ENCODE measurements around the gene NLGN1. TPM values are rescaled to one million over a fixed set of nuclear protein-coding genes. Genes with fewer than 3 reads are reported as not detected.

Gene NLGN1
- total and polyA plus RNA-seq, 4 experiments from 2014 or later, result not detected

DNA sequence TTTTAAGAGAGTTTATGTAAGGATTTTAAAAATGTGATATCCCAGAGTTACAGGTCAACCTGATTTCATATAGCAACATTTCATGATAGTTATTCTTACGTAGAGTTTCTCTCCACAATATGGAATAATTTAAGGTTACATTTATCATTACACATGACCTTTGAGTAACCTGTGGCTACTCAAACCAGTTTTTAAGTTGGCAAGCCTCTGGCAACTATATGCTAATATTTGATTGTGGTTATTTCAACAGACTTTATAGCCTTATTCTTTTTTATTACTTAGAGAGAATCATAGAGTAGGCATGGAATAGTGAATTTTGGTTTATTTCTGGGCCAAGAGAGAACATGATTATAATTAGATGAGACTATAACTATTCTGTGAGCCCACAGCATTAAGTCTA lies 504.9 kb downstream of the NLGN1 start:
- Histone ChIP-seq H3K36me3 (ENCODE audit: insufficient read depth, low read length) (no peaks in the 10 kb centered on the region), H3K27ac (ENCODE audit: low read depth, low read length) (no peak overlapping the region), H3K9me3 (ENCODE audit: control insufficient read depth in 1 of 2, low read length in 2 of 2) (no peaks in the 10 kb centered on the region), H3K4me1 (ENCODE audit: insufficient read depth, low read length) (no peaks in the 10 kb centered on the region), H3K27me3 (ENCODE audit: insufficient read depth, low read length) (no peaks in the 10 kb centered on the region), H3K4me3 (ENCODE audit: low read length in 2 of 2) (no peak overlapping the region)
- DNase-seq, result no peak
- no peak overlapping the region for H3K4me3 Mint-ChIP-seq
- H3K36me3 Mint-ChIP-seq, result no peaks in the 10 kb centered on the region
- CTCF ChIA-PET (ENCODE audit: partially characterized antibody), result no interaction called here
- POLR2A ChIA-PET (ENCODE audit: partially characterized antibody), result no interaction called here
- H3K27me3 Mint-ChIP-seq, result no peaks in the 10 kb centered on the region
- no peaks in the 10 kb centered on the region for H3K4me1 Mint-ChIP-seq
- H3K27ac Mint-ChIP-seq, result no peak overlapping the region
- H3K9me3 Mint-ChIP-seq, result peaks cover 0 to 6% (median 3%) of the 10 kb centered on the region in 8 donors
- intact Hi-C loops (cut with micrococcal nuclease), result no loop called here

- CTCF ChIA-PET (ENCODE audit: partially characterized antibody), result no interaction called here
- Mint-ChIP-seq H3K27ac (no peak overlapping the region), H3K9me3 (peaks cover 0 to 6% (median 3%) of the 10 kb centered on the region in 8 donors), H3K4me1 (no peaks in the 10 kb centered on the region), H3K27me3 (no peaks in the 10 kb centered on the region), H3K4me3 (no peak overlapping the region), H3K36me3 (no peaks in the 10 kb centered on the region)
- Histone ChIP-seq H3K36me3 (ENCODE audit: insufficient read depth, low read length) (no peaks in the 10 kb centered on the region), H3K27me3 (ENCODE audit: insufficient read depth, low read length) (no peaks in the 10 kb centered on the region), H3K27ac (ENCODE audit: low read depth, low read length) (no peak overlapping the region), H3K9me3 (ENCODE audit: control insufficient read depth in 1 of 2, low read length in 2 of 2) (no peaks in the 10 kb centered on the region), H3K4me3 (ENCODE audit: low read length in 2 of 2) (no peak overlapping the region), H3K4me1 (ENCODE audit: insufficient read depth, low read length) (no peaks in the 10 kb centered on the region)
- POLR2A ChIA-PET (ENCODE audit: partially characterized antibody), result no interaction called here
- DNase-seq, result no peak
- intact Hi-C loops (cut with micrococcal nuclease), result no loop called here
These were observed 505.3 kb downstream of the NLGN1 start for GRCh38 chr3:173902871-173903270.

DNA sequence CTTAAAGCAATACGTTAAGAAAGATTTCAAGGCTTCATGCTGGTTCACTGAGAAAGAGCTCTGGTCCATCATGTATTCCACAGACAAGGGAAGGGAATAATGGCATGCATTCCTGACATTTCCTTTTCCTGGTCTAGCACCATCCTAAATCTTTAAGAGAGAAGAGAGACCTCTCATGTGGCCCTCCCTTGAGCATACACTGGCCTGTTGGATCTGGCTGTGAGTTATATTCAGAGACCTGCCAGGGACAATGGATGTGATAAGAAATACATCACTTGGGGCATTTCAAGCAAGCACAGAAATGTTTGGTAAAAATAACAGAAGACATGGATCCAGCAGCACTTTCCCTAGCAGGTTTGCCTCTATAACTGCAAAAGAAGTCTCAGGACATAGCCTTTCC lies 507.8 kb downstream of the NLGN1 start:
- Mint-ChIP-seq H3K9me3 (peaks cover 0 to 9% (median 5%) of the 10 kb centered on the region in 8 donors), H3K4me3 (no peak overlapping the region), H3K27me3 (no peaks in the 10 kb centered on the region), H3K27ac (no peak overlapping the region), H3K4me1 (no peaks in the 10 kb centered on the region), H3K36me3 (no peaks in the 10 kb centered on the region)
- H3K4me3 ChIP-seq (ENCODE audit: low read length in 2 of 2), result no peak overlapping the region
- no peaks in the 10 kb centered on the region for H3K9me3 ChIP-seq (ENCODE audit: control insufficient read depth in 1 of 2, low read length in 2 of 2)
- H3K4me1 ChIP-seq (ENCODE audit: insufficient read depth, low read length), result no peaks in the 10 kb centered on the region
- H3K36me3 ChIP-seq (ENCODE audit: insufficient read depth, low read length), result no peaks in the 10 kb centered on the region
- intact Hi-C loops (cut with micrococcal nuclease), result no loop called here
- no peak for DNase-seq
- ChIA-PET POLR2A (ENCODE audit: partially characterized antibody) (no interaction called here), CTCF (ENCODE audit: partially characterized antibody) (no interaction called here)
- no peak overlapping the region for H3K27ac ChIP-seq (ENCODE audit: low read depth, low read length)
- no peaks in the 10 kb centered on the region for H3K27me3 ChIP-seq (ENCODE audit: insufficient read depth, low read length)

GRCh38 chr3:173911446-173911845 lies 513.9 kb downstream of the NLGN1 start:
- CTCF ChIA-PET (ENCODE audit: partially characterized antibody), result no interaction called here
- POLR2A ChIA-PET (ENCODE audit: partially characterized antibody), result no interaction called here
- intact Hi-C loops (cut with micrococcal nuclease), result no loop called here
- no peaks in the 10 kb centered on the region for H3K4me1 Mint-ChIP-seq
- Histone ChIP-seq H3K27ac (ENCODE audit: low read depth, low read length) (no peak overlapping the region), H3K9me3 (ENCODE audit: control insufficient read depth in 1 of 2, low read length in 2 of 2) (no peaks in the 10 kb centered on the region), H3K36me3 (ENCODE audit: insufficient read depth, low read length) (no peaks in the 10 kb centered on the region), H3K4me1 (ENCODE audit: insufficient read depth, low read length) (no peaks in the 10 kb centered on the region), H3K27me3 (ENCODE audit: insufficient read depth, low read length) (no peaks in the 10 kb centered on the region), H3K4me3 (ENCODE audit: low read length in 2 of 2) (no peak overlapping the region)
- H3K27ac Mint-ChIP-seq, result no peak overlapping the region
- no peaks in the 10 kb centered on the region for H3K36me3 Mint-ChIP-seq
- no peaks in the 10 kb centered on the region for H3K27me3 Mint-ChIP-seq
- DNase-seq, result no peak
- H3K4me3 Mint-ChIP-seq, result no peak overlapping the region
- peaks cover 0 to 8% (median 3%) of the 10 kb centered on the region in 8 donors for H3K9me3 Mint-ChIP-seq

DNA sequence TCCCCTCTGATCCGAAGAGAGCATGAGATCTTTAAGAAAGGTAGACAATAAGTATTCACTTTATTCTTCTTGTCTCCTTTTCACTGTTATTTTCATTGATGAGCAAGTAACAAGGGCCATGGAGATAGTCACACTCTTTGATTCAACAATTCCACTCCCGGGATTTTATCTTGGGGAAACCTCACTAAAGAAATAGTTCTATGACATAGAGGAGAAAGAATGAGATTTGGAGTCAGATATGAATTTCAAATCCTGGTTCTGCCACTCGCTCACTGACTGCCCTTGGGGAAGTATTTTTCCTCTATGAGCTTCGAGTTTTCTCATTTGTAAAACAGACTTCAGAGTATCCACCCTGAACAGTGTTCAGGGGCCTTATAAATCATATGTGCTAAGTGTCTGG lies 514.6 kb downstream of the NLGN1 start:
- ChIA-PET POLR2A (ENCODE audit: partially characterized antibody) (no interaction called here), CTCF (ENCODE audit: partially characterized antibody) (no interaction called here)
- no peak overlapping the region for H3K27ac ChIP-seq (ENCODE audit: low read depth, low read length)
- Mint-ChIP-seq H3K27me3 (no peaks in the 10 kb centered on the region), H3K4me1 (no peaks in the 10 kb centered on the region), H3K36me3 (no peaks in the 10 kb centered on the region), H3K4me3 (no peak overlapping the region), H3K9me3 (peaks cover 0 to 8% (median 3%) of the 10 kb centered on the region in 8 donors), H3K27ac (no peak overlapping the region)
- H3K36me3 ChIP-seq (ENCODE audit: insufficient read depth, low read length), result no peaks in the 10 kb centered on the region
- no peak overlapping the region for H3K4me3 ChIP-seq (ENCODE audit: low read length in 2 of 2)
- DNase-seq, result no peak
- H3K9me3 ChIP-seq (ENCODE audit: control insufficient read depth in 1 of 2, low read length in 2 of 2), result no peaks in the 10 kb centered on the region
- intact Hi-C loops (cut with micrococcal nuclease), result no loop called here
- no peaks in the 10 kb centered on the region for H3K27me3 ChIP-seq (ENCODE audit: insufficient read depth, low read length)
- H3K4me1 ChIP-seq (ENCODE audit: insufficient read depth, low read length), result no peaks in the 10 kb centered on the region

GRCh38 chr3:173913397-173913796 lies 515.9 kb downstream of the NLGN1 start:
- Histone ChIP-seq H3K27me3 (ENCODE audit: insufficient read depth, low read length) (no peaks in the 10 kb centered on the region), H3K9me3 (ENCODE audit: control insufficient read depth in 1 of 2, low read length in 2 of 2) (no peaks in the 10 kb centered on the region), H3K4me3 (ENCODE audit: low read length in 2 of 2) (no peak overlapping the region), H3K36me3 (ENCODE audit: insufficient read depth, low read length) (no peaks in the 10 kb centered on the region), H3K4me1 (ENCODE audit: insufficient read depth, low read length) (no peaks in the 10 kb centered on the region), H3K27ac (ENCODE audit: low read depth, low read length) (no peak overlapping the region)
- Mint-ChIP-seq H3K4me3 (no peak overlapping the region), H3K36me3 (no peaks in the 10 kb centered on the region), H3K27ac (no peak overlapping the region), H3K9me3 (peaks cover 0 to 8% (median 3%) of the 10 kb centered on the region in 8 donors), H3K27me3 (no peaks in the 10 kb centered on the region), H3K4me1 (no peaks in the 10 kb centered on the region)
- POLR2A ChIA-PET (ENCODE audit: partially characterized antibody), result no interaction called here
- CTCF ChIA-PET (ENCODE audit: partially characterized antibody), result no interaction called here
- intact Hi-C loops (cut with micrococcal nuclease), result no loop called here
- no peak for DNase-seq

- Histone ChIP-seq H3K4me1 (ENCODE audit: insufficient read depth, low read length) (no peaks in the 10 kb centered on the region), H3K4me3 (ENCODE audit: low read length in 2 of 2) (no peak overlapping the region), H3K27me3 (ENCODE audit: insufficient read depth, low read length) (no peaks in the 10 kb centered on the region), H3K9me3 (ENCODE audit: control insufficient read depth in 1 of 2, low read length in 2 of 2) (no peaks in the 10 kb centered on the region), H3K36me3 (ENCODE audit: insufficient read depth, low read length) (no peaks in the 10 kb centered on the region), H3K27ac (ENCODE audit: low read depth, low read length) (no peak overlapping the region)
- DNase-seq, result no peak
- H3K27me3 Mint-ChIP-seq, result no peaks in the 10 kb centered on the region
- intact Hi-C loops (cut with micrococcal nuclease), result no loop called here
- peaks cover 0 to 8% (median 4%) of the 10 kb centered on the region in 8 donors for H3K9me3 Mint-ChIP-seq
- ChIA-PET POLR2A (ENCODE audit: partially characterized antibody) (no interaction called here), CTCF (ENCODE audit: partially characterized antibody) (no interaction called here)
- H3K4me3 Mint-ChIP-seq, result no peak overlapping the region
- H3K4me1 Mint-ChIP-seq, result no peaks in the 10 kb centered on the region
- H3K36me3 Mint-ChIP-seq, result no peaks in the 10 kb centered on the region
- H3K27ac Mint-ChIP-seq, result no peak overlapping the region
These were observed 516.5 kb downstream of the NLGN1 start for GRCh38 chr3:173913974-173914421.

DNA sequence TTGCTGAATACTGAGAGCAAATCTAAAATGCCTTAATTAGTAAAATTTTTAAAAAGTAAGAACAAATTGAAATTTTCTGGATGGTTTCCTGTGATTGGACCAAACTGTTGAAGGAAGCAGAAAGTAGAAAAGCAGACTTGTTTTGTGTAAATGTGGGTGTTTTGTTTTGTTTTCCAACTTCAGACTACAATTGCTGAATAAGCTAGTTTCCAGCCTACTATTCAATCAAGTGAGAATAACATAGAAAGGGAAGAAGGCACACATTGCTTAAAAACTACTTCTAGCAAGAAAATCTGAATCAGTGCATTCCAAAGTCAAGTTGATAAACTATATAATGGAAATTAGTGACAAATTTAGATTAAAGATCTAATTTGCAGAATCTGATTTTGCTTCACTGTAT lies 519.3 kb downstream of the NLGN1 start:
- intact Hi-C loops (cut with micrococcal nuclease), result no loop called here
- H3K9me3 Mint-ChIP-seq, result peaks cover 0 to 8% (median 0%) of the 10 kb centered on the region in 8 donors
- Histone ChIP-seq H3K27ac (ENCODE audit: low read depth, low read length) (no peak overlapping the region), H3K9me3 (ENCODE audit: control insufficient read depth in 1 of 2, low read length in 2 of 2) (no peaks in the 10 kb centered on the region), H3K4me3 (ENCODE audit: low read length in 2 of 2) (no peak overlapping the region), H3K27me3 (ENCODE audit: insufficient read depth, low read length) (no peaks in the 10 kb centered on the region), H3K4me1 (ENCODE audit: insufficient read depth, low read length) (no peaks in the 10 kb centered on the region), H3K36me3 (ENCODE audit: insufficient read depth, low read length) (no peaks in the 10 kb centered on the region)
- DNase-seq, result no peak
- CTCF ChIA-PET (ENCODE audit: partially characterized antibody), result no interaction called here
- POLR2A ChIA-PET (ENCODE audit: partially characterized antibody), result no interaction called here
- no peak overlapping the region for H3K27ac Mint-ChIP-seq
- H3K4me3 Mint-ChIP-seq, result no peak overlapping the region
- H3K4me1 Mint-ChIP-seq, result no peaks in the 10 kb centered on the region
- H3K27me3 Mint-ChIP-seq, result no peaks in the 10 kb centered on the region
- H3K36me3 Mint-ChIP-seq, result no peaks in the 10 kb centered on the region
